PC-3 (cell line): ENCODE measurements around the gene C6orf163. TPM values are rescaled to one million over a fixed set of nuclear protein-coding genes. Genes with fewer than 3 reads are reported as not detected.

Experiments used
- ATAC-seq: fragments of 200-7000 bp; cut with Tn5 transposase; 2 replicates; pipeline ENCODE4 v1.9.1; 2020; ENCODE audit warnings: mild to moderate bottlenecking, moderate library complexity
- BruUV-seq: library from RNA; stranded (reverse); fragments of 400-500 nt; replicated peaks from 2 replicates; lab custom pipeline; 2021; lab: Mats Ljungman, UMichigan
- CTCF ChIA-PET: fragments of 300-600 bp; sonication (Branson Sonifier 250); formaldehyde crosslinking; loops from one replicate; lab custom pipeline; 2022; ENCODE audit warnings: antibody characterized with exemption; lab: Charles Lee
- POLR2A ChIA-PET: fragments of 300-600 bp; sonication (Branson Sonifier 250); formaldehyde crosslinking; loops from one replicate; lab custom pipeline; 2022; ENCODE audit warnings: antibody characterized with exemption; ENCODE audit not compliant: unreplicated experiment; lab: Charles Lee
- DNase-seq: peaks from one replicate; pipeline ENCODE4 v3.0.0-alpha.2; 2015
- H2AFZ ChIP-seq: fragments of 300-600 bp; sonication (generic); 2 replicates; pipeline ENCODE4 v1.6.0; 2016; ENCODE audit warnings: antibody characterized with exemption, low read length
- H3F3A ChIP-seq: fragments of 300-600 bp; sonication (generic); one replicate; pipeline ENCODE4 v1.6.0; 2017; ENCODE audit warnings: antibody characterized with exemption, low read length, control low read depth, mild to moderate bottlenecking; ENCODE audit not compliant: unreplicated experiment
- H3K27ac ChIP-seq: fragments of 300-600 bp; sonication (generic); 2 replicates; pipeline ENCODE4 v1.5.1; 2016; ENCODE audit warnings: mild to moderate bottlenecking, low read length
- H3K27me3 ChIP-seq: fragments of 300-600 bp; sonication (generic); 2 replicates; pipeline ENCODE4 v1.6.1; 2016; ENCODE audit warnings: low read length, mixed read lengths
- H3K36me3 ChIP-seq: fragments of 300-600 bp; sonication (generic); 2 replicates; pipeline ENCODE4 v1.6.1; 2016; ENCODE audit warnings: low read depth, mixed run types, low read length, mixed read lengths
- H3K4me1 ChIP-seq: fragments of 300-600 bp; sonication (generic); 2 replicates; pipeline ENCODE4 v1.5.1; 2016; ENCODE audit warnings: low read length; ENCODE audit not compliant: insufficient read depth
- H3K4me2 ChIP-seq: fragments of 300-600 bp; sonication (generic); 2 replicates; pipeline ENCODE4 v1.6.0; 2016; ENCODE audit warnings: low read length
- H3K4me3 ChIP-seq: fragments of 300-600 bp; sonication (generic); 2 replicates; pipeline ENCODE4 v1.5.1; 2016; ENCODE audit warnings: mild to moderate bottlenecking, low read length, mixed read lengths
- H3K79me2 ChIP-seq: fragments of 300-600 bp; sonication (generic); 2 replicates; pipeline ENCODE4 v1.6.1; 2017; ENCODE audit warnings: low read length, mixed read lengths
- H3K9ac ChIP-seq: fragments of 300-600 bp; sonication (generic); 2 replicates; pipeline ENCODE4 v1.6.0; 2016; ENCODE audit warnings: mild to moderate bottlenecking, low read length
- H3K9me2 ChIP-seq: fragments of 300-600 bp; sonication (generic); replicated peaks from 2 replicates; pipeline ENCODE4 v1.6.1; 2016; ENCODE audit warnings: mixed run types, low read length, mixed read lengths
- H3K9me3 ChIP-seq: fragments of 300-600 bp; sonication (generic); 2 replicates; pipeline ENCODE4 v1.6.1; 2016; ENCODE audit warnings: low read length, mixed read lengths
- H4K20me1 ChIP-seq: fragments of 300-600 bp; sonication (generic); 2 replicates; pipeline ENCODE4 v1.6.1; 2016; ENCODE audit warnings: low read length, mixed read lengths
- CTCF ChIP-seq: fragments of 300-600 bp; sonication (generic); conservative IDR thresholded peaks from 2 replicates; pipeline ENCODE4 v1.5.1; 2017; ENCODE audit warnings: antibody characterized with exemption, low read depth, mild to moderate bottlenecking, low read length
- EZH2 ChIP-seq: fragments of 300-600 bp; sonication (generic); IDR thresholded peaks from one replicate; pipeline ENCODE4 v1.6.1; 2017; ENCODE audit warnings: antibody characterized with exemption, mild to moderate bottlenecking, low read length; ENCODE audit not compliant: unreplicated experiment
- EZH2phosphoT487 ChIP-seq: fragments of 300-600 bp; sonication (generic); IDR thresholded peaks from 2 replicates; pipeline ENCODE4 v1.6.1; 2018; ENCODE audit warnings: mild to moderate bottlenecking, antibody characterized with exemption, low read length, borderline replicate concordance
- intact Hi-C: fragments of 100-400 bp; cut with micrococcal nuclease; formaldehyde crosslinking; loops from 2 replicates; pipeline ENCODE4 v1.9.0; 2023
- total RNA-seq: library from RNA; depleted of rRNA; stranded (reverse); fragments of >200 nt; gene quantifications from 2 replicates; pipeline ENCODE4 v1.2.3, GENCODE V29; 2014

Gene C6orf163
- total RNA-seq, 1 experiment from 2014 or later, result 0.62 TPM

GRCh38 chr6:87364602-87365252 is 20.1 kb downstream of the C6orf163 start:
- H3K9me2 ChIP-seq, result no peaks in the 10 kb centered on the region
- no peaks in the 10 kb centered on the region for H3K27me3 ChIP-seq
- TF ChIP-seq EZH2, result no peak
- TF ChIP-seq CTCF, result no peak
- no peak for TF ChIP-seq EZH2phosphoT487
- POLR2A ChIA-PET, result no interaction called here
- H3K27ac ChIP-seq, result no peak overlapping the region
- DNase-seq (no peak), ATAC-seq (no peak)
- no peaks in the 10 kb centered on the region for H3K36me3 ChIP-seq
- no peaks in the 10 kb centered on the region for H3F3A ChIP-seq
- no peaks in the 10 kb centered on the region for H3K79me2 ChIP-seq
- intact Hi-C loops, result no loop called here
- H3K4me3 ChIP-seq, result no peak overlapping the region
- CTCF ChIA-PET, result no interaction called here
- H2AFZ ChIP-seq, result no peak overlapping the region
- no peaks in the 10 kb centered on the region for H3K9me3 ChIP-seq
- no TSS peak for BruUV-seq
- no peaks in the 10 kb centered on the region for H4K20me1 ChIP-seq
- no peak overlapping the region for H3K9ac ChIP-seq
- H3K4me1 ChIP-seq, result no peaks in the 10 kb centered on the region
- no peak overlapping the region for H3K4me2 ChIP-seq

- BruUV-seq, result no TSS peak
- Histone ChIP-seq H3K79me2 (no peaks in the 10 kb centered on the region), H3K4me2 (no peak overlapping the region), H4K20me1 (no peaks in the 10 kb centered on the region), H3K36me3 (no peaks in the 10 kb centered on the region), H2AFZ (no peak overlapping the region), H3K9me2 (no peaks in the 10 kb centered on the region), H3K27me3 (no peaks in the 10 kb centered on the region), H3K27ac (no peak overlapping the region), H3F3A (no peaks in the 10 kb centered on the region), H3K9me3 (no peaks in the 10 kb centered on the region), H3K9ac (no peak overlapping the region), H3K4me3 (no peak overlapping the region), H3K4me1 (no peaks in the 10 kb centered on the region)
- intact Hi-C loops, result no loop called here
- ChIA-PET CTCF (no interaction called here), POLR2A (no interaction called here)
- TF ChIP-seq EZH2 (no peak), EZH2phosphoT487 (no peak), CTCF (no peak)
- no peak for DNase-seq
- ATAC-seq, result no peak
Measured at GRCh38 chr6:87366072-87366827, 21.6 kb downstream of the C6orf163 start.

DNA sequence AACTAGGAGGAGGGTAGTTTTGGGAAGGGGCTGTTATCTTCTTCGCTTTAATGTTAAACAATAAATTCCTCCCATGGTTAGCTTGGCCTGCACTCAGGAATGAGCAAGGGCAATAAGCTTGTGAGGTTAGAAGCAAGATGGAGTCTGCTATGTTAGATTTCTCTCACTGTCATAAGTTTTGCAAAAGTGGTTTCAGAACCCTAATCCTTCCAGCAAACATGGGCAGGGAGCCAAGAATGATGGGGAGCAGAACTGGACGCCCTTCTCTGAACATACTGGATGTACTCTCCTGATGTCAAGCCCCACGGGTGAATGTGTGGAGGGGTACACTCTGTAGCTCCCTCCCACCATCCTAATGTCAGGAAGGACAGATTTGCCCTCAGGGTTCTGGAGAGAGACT is 22.3 kb downstream of the C6orf163 start:
- H3K9me2 ChIP-seq, result no peaks in the 10 kb centered on the region
- no peak overlapping the region for H2AFZ ChIP-seq
- ATAC-seq (no peak), DNase-seq (no peak)
- no peaks in the 10 kb centered on the region for H3F3A ChIP-seq
- TF ChIP-seq CTCF, result no peak
- TF ChIP-seq EZH2, result no peak
- no peak for TF ChIP-seq EZH2phosphoT487
- no peak overlapping the region for H3K27ac ChIP-seq
- BruUV-seq, result no TSS peak
- H3K4me2 ChIP-seq, result no peak overlapping the region
- no peak overlapping the region for H3K9ac ChIP-seq
- POLR2A ChIA-PET, result no interaction called here
- CTCF ChIA-PET, result no interaction called here
- no peaks in the 10 kb centered on the region for H3K36me3 ChIP-seq
- no peaks in the 10 kb centered on the region for H4K20me1 ChIP-seq
- intact Hi-C loops, result no loop called here
- no peaks in the 10 kb centered on the region for H3K9me3 ChIP-seq
- H3K4me3 ChIP-seq, result no peak overlapping the region
- no peaks in the 10 kb centered on the region for H3K79me2 ChIP-seq
- H3K27me3 ChIP-seq, result no peaks in the 10 kb centered on the region
- no peaks in the 10 kb centered on the region for H3K4me1 ChIP-seq
